DND-41 (cell line): ENCODE data around the gene TFDP2.

ENCODE experiments used
- ATAC-seq: fragments of 200-7000 bp; cut with Tn5 transposase; 3 replicates; pipeline ENCODE4 v1.9.1; 2021; ENCODE audit warnings: low read depth; ENCODE audit not compliant: insufficient read depth
- DNase-seq: peaks from one replicate; pipeline ENCODE4 v3.0.0-alpha.2; 2020
- H2AFZ ChIP-seq: 2 replicates; pipeline ENCODE4 v1.6.0; 2012; ENCODE audit warnings: low read depth, low read length
- H3K27ac ChIP-seq: 2 replicates; pipeline ENCODE4 v1.5.1; 2012; ENCODE audit warnings: low read length, inconsistent platforms
- H3K27me3 ChIP-seq: fragments of 200-600 bp; sonication (generic); 2 replicates; pipeline ENCODE4 v1.6.0; 2012; ENCODE audit warnings: low read length, mild to moderate bottlenecking, inconsistent platforms; ENCODE audit not compliant: insufficient read depth, poor library complexity
- H3K36me3 ChIP-seq: 2 replicates; pipeline ENCODE4 v1.5.1; 2012; ENCODE audit warnings: low read length, inconsistent platforms; ENCODE audit not compliant: insufficient read depth
- H3K4me1 ChIP-seq: 2 replicates; pipeline ENCODE4 v1.5.1; 2012; ENCODE audit warnings: mild to moderate bottlenecking, low read length; ENCODE audit not compliant: insufficient read depth
- H3K4me2 ChIP-seq: 2 replicates; pipeline ENCODE4 v1.6.0; 2012; ENCODE audit warnings: mild to moderate bottlenecking, moderate library complexity, low read length, inconsistent platforms; ENCODE audit not compliant: insufficient read depth
- H3K4me3 ChIP-seq, 2 experiments: fragments of 200-600 bp in 1 of 2; shearing (Covaris generic) in 1 of 2; 2 replicates each; pipeline ENCODE4 v1.5.1; 2012 to 2016; ENCODE audit warnings: inconsistent platforms in 2 of 2, low read length in 2 of 2, mild to moderate bottlenecking in 2 of 2, low read depth in 1 of 2, moderate library complexity in 1 of 2
- H3K79me2 ChIP-seq: 2 replicates; pipeline ENCODE4 v1.6.0; 2012; ENCODE audit warnings: low read length, inconsistent platforms; ENCODE audit not compliant: insufficient read depth
- H3K9ac ChIP-seq: 2 replicates; pipeline ENCODE4 v1.6.0; 2012; ENCODE audit warnings: low read depth, mild to moderate bottlenecking, inconsistent platforms, low read length, moderate library complexity
- H3K9me3 ChIP-seq: 2 replicates; pipeline ENCODE4 v1.5.1; 2012; ENCODE audit warnings: low read length, moderate library complexity, mild to moderate bottlenecking, inconsistent platforms; ENCODE audit not compliant: insufficient read depth, severe bottlenecking
- H4K20me1 ChIP-seq: 2 replicates; pipeline ENCODE4 v1.6.0; 2012; ENCODE audit warnings: low read length; ENCODE audit not compliant: insufficient read depth
- CTCF ChIP-seq: IDR thresholded peaks from 2 replicates; pipeline ENCODE4 v1.5.1; 2012; ENCODE audit warnings: borderline replicate concordance, low read length, moderate library complexity, mild to moderate bottlenecking; ENCODE audit not compliant: poor library complexity, severe bottlenecking; ENCODE audit errors: extremely low read depth
- EZH2 ChIP-seq: IDR thresholded peaks from 3 replicates; pipeline ENCODE4 v1.6.1; 2012; ENCODE audit warnings: borderline replicate concordance, low read depth, mild to moderate bottlenecking, moderate library complexity, low read length, inconsistent platforms; ENCODE audit not compliant: severe bottlenecking

TFDP2 gene

GRCh38 chr3:142105991-142106390, 43.4 kb downstream of the TFDP2 start:
- Histone ChIP-seq H3K9me3 (no peaks in the 10 kb centered on the region), H3K27me3 (no peaks in the 10 kb centered on the region), H3K79me2 (peaks cover 95% of the 10 kb centered on the region), H3K9ac (no peak overlapping the region), H2AFZ (no peak overlapping the region), H3K4me3 (no peak overlapping the region), H3K4me1 (peaks cover 72% of the 10 kb centered on the region), H3K27ac (no peak overlapping the region), H3K4me2 (no peak overlapping the region), H4K20me1 (no peaks in the 10 kb centered on the region), H3K36me3 (no peaks in the 10 kb centered on the region)
- TF ChIP-seq CTCF (no peak), EZH2 (no peak)
- ATAC-seq (no peak), DNase-seq (no peak)

GRCh38 chr3:142104763-142105162, 44.6 kb downstream of the TFDP2 start:
- peaks cover 75% of the 10 kb centered on the region for H3K4me1 ChIP-seq
- no peaks in the 10 kb centered on the region for H3K9me3 ChIP-seq
- H3K9ac ChIP-seq = no peak overlapping the region
- peaks cover 95% of the 10 kb centered on the region for H3K79me2 ChIP-seq
- H2AFZ ChIP-seq = no peak overlapping the region
- H3K4me3 ChIP-seq = no peak overlapping the region
- H3K4me2 ChIP-seq = no peak overlapping the region
- no peak overlapping the region for H3K27ac ChIP-seq
- TF ChIP-seq EZH2 = no peak
- no peak for TF ChIP-seq CTCF
- H3K27me3 ChIP-seq = no peaks in the 10 kb centered on the region
- DNase-seq = no peak
- no peaks in the 10 kb centered on the region for H4K20me1 ChIP-seq
- no peak for ATAC-seq
- H3K36me3 ChIP-seq = no peaks in the 10 kb centered on the region

GRCh38 chr3:142098964-142099363, 50.4 kb downstream of the TFDP2 start:
- Histone ChIP-seq H3K9ac (peak overlapping the region; percentile 38), H2AFZ (no peak overlapping the region), H3K4me1 (peaks cover 87% of the 10 kb centered on the region), H3K79me2 (peaks cover 70% of the 10 kb centered on the region), H3K9me3 (no peaks in the 10 kb centered on the region), H3K27me3 (no peaks in the 10 kb centered on the region), H3K4me3 (no peak overlapping the region), H3K27ac (peak overlapping the region; percentile 95), H3K4me2 (peak overlapping the region; percentile 35), H3K36me3 (no peaks in the 10 kb centered on the region), H4K20me1 (no peaks in the 10 kb centered on the region)
- ATAC-seq (peak; percentile 58), DNase-seq (no peak)
- TF ChIP-seq EZH2 (no peak), CTCF (no peak)
